Breast epithelium (tissue), 3 donors: Measurements from ENCODE around the gene KRABD2.

Source experiments
- POLR2A ChIP-seq: fragments of 450-650 bp; IDR thresholded peaks from one replicate; pipeline ENCODE4 v1.6.1; 2016; ENCODE audit warnings: antibody characterized with exemption, mild to moderate bottlenecking, moderate library complexity
- POLR2AphosphoS5 ChIP-seq, 3 donors: sonication (generic); formaldehyde crosslinking; IDR thresholded peaks; one replicate each; pipeline ENCODE4 v1.6.1; 2017; ENCODE audit warnings: antibody characterized with exemption in 3 of 3
- TF ChIP-seq, protein P1 (sequence below), 3 donors: fragments of 450-650 bp; IDR thresholded peaks; one replicate each; pipeline ENCODE4 v1.5.1; 2016 to 2017; ENCODE audit warnings: antibody characterized with exemption in 3 of 3, mild to moderate bottlenecking in 3 of 3, moderate library complexity in 3 of 3

DNA sequence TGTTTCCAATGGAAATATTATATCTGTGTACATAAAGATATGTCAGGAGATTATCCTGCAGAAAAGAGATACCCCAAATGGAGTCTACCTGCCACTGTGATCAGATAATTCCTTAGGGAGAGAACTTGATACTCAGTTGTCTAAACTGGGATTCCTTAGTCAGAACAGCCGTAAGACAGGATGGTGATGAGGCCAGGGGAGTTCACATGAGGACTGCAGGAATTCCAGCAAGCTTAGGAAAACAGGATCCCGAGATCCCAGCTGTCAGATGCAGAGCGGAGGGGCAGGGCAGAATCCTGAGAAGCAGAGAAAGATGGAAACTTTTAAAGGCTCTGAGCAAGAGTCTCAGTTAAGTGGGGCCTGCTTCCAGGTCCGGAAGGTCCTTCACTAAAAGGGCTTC is 4.7 kb downstream of the KRABD2 start:
- TF ChIP-seq, protein P1, sequence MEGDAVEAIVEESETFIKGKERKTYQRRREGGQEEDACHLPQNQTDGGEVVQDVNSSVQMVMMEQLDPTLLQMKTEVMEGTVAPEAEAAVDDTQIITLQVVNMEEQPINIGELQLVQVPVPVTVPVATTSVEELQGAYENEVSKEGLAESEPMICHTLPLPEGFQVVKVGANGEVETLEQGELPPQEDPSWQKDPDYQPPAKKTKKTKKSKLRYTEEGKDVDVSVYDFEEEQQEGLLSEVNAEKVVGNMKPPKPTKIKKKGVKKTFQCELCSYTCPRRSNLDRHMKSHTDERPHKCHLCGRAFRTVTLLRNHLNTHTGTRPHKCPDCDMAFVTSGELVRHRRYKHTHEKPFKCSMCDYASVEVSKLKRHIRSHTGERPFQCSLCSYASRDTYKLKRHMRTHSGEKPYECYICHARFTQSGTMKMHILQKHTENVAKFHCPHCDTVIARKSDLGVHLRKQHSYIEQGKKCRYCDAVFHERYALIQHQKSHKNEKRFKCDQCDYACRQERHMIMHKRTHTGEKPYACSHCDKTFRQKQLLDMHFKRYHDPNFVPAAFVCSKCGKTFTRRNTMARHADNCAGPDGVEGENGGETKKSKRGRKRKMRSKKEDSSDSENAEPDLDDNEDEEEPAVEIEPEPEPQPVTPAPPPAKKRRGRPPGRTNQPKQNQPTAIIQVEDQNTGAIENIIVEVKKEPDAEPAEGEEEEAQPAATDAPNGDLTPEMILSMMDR (IDR thresholded peaks at IDR 0.05) = no peak
- TF ChIP-seq POLR2A (no peak), POLR2AphosphoS5 (IDR thresholded peaks at IDR 0.05) (no peak)
